Keratinocyte (primary cell): ENCODE results near the gene CDH1. TPM values are rescaled to one million over a fixed set of nuclear protein-coding genes. Genes with fewer than 3 reads are reported as not detected.

Experiments
- DNase-seq: peaks from one replicate; pipeline ENCODE4 v3.0.0-alpha.2; 2011; ENCODE audit warnings: low read depth, missing footprints, low spot score
- FAIRE-seq: peaks from 2 replicates; lab custom pipeline; 2011; peaks lifted over from hg19 to GRCh38; lab: Jason Lieb, UNC
- H2AFZ ChIP-seq: 2 replicates; pipeline ENCODE4 v1.6.0; 2012; ENCODE audit warnings: low read length, control low read depth, inconsistent platforms; ENCODE audit not compliant: control insufficient read depth
- H3K27ac ChIP-seq: 2 replicates; pipeline ENCODE4 v1.5.1; 2011; ENCODE audit warnings: low read length; ENCODE audit not compliant: control insufficient read depth, insufficient read depth
- H3K27me3 ChIP-seq: 3 replicates; pipeline ENCODE4 v1.6.0; 2011; ENCODE audit warnings: low read length; ENCODE audit not compliant: control insufficient read depth, insufficient read depth; ENCODE audit errors: extremely low read depth
- H3K36me3 ChIP-seq, 2 experiments: 2 replicates in 1 of 2; 3 replicates in 1 of 2; pipeline ENCODE4 v1.5.1; 2011; ENCODE audit warnings: low read length in 2 of 2, mild to moderate bottlenecking in 1 of 2; ENCODE audit not compliant: control insufficient read depth in 2 of 2, insufficient read depth in 2 of 2; ENCODE audit errors: extremely low read depth in 1 of 2
- H3K4me1 ChIP-seq: 3 replicates; pipeline ENCODE4 v1.5.1; 2011; ENCODE audit warnings: low read length; ENCODE audit not compliant: control insufficient read depth, insufficient read depth; ENCODE audit errors: extremely low read depth
- H3K4me2 ChIP-seq: 3 replicates; pipeline ENCODE4 v1.6.0; 2011; ENCODE audit warnings: low read depth, low read length; ENCODE audit not compliant: control insufficient read depth, insufficient read depth; ENCODE audit errors: extremely low read depth
- H3K4me3 ChIP-seq, 3 experiments: fragments of 200-600 bp in 1 of 3; sonication (generic) in 1 of 3; 2 replicates in 2 of 3; 3 replicates in 1 of 3; pipeline ENCODE4 v1.5.1; 2011 to 2016; ENCODE audit warnings: low read length in 3 of 3, mild to moderate bottlenecking in 3 of 3, control low read depth in 2 of 3, inconsistent platforms in 1 of 3, low read depth in 1 of 3, mixed read lengths in 1 of 3, mixed run types in 1 of 3, moderate library complexity in 1 of 3; ENCODE audit not compliant: control insufficient read depth in 2 of 3, insufficient read depth in 2 of 3; ENCODE audit errors: extremely low read depth in 1 of 3
- H3K79me2 ChIP-seq: 2 replicates; pipeline ENCODE4 v1.6.0; 2012; ENCODE audit warnings: low read length; ENCODE audit not compliant: control insufficient read depth, insufficient read depth
- H3K9ac ChIP-seq: 3 replicates; pipeline ENCODE4 v1.6.0; 2011; ENCODE audit warnings: low read length; ENCODE audit not compliant: control insufficient read depth, insufficient read depth; ENCODE audit errors: extremely low read depth
- H3K9me1 ChIP-seq: 3 replicates; pipeline ENCODE4 v1.6.0; 2011; ENCODE audit warnings: low read length; ENCODE audit not compliant: control insufficient read depth, insufficient read depth; ENCODE audit errors: extremely low read depth
- H3K9me3 ChIP-seq: 2 replicates; pipeline ENCODE4 v1.5.1; 2012; ENCODE audit warnings: low read depth, low read length; ENCODE audit not compliant: control insufficient read depth
- H4K20me1 ChIP-seq: 3 replicates; pipeline ENCODE4 v1.6.0; 2011; ENCODE audit warnings: low read length; ENCODE audit not compliant: control insufficient read depth, insufficient read depth; ENCODE audit errors: extremely low read depth
- EZH2 ChIP-seq: IDR thresholded peaks from one replicate; pipeline ENCODE4 v1.6.1; 2012; ENCODE audit warnings: inconsistent platforms, mild to moderate bottlenecking, low read length, moderate library complexity
- dilution Hi-C: fragments of 300-500 bp; cut with MboI; formaldehyde crosslinking; loops from one replicate; pipeline ENCODE4 v1.7.0; 2020; ENCODE audit warnings: low sequenced_read_pairs; ENCODE audit not compliant: extremely low pct_ligation_motif_present
- polyA plus RNA-seq, 5 experiments: library from polyadenylated mRNA; depleted of rRNA in 3 of 5; stranded (reverse) in 3 of 5; stranded (forward) in 1 of 5; unstranded in 1 of 5; fragments of >200 nt; gene quantifications; 1 replicate in 1 of 5; 2 replicates in 3 of 5; 3 replicates in 1 of 5; pipeline versions ENCODE4 v1.2.1 to v1.2.3, GENCODE V29; 2011 to 2012; ENCODE audit warnings: missing spikeins in 2 of 5, low read depth in 1 of 5, low replicate concordance in 1 of 5
- TF ChIP-seq, protein P1 (sequence below), 3 experiments: IDR thresholded peaks in 1 of 3; conservative IDR thresholded peaks in 1 of 3; optimal IDR thresholded peaks in 1 of 3; 2 replicates in 2 of 3; 3 replicates in 1 of 3; pipeline versions ENCODE3 to v1.5.1; 2011; ENCODE audit warnings: low read length in 3 of 3, mild to moderate bottlenecking in 3 of 3, moderate library complexity in 2 of 3, control low read depth in 1 of 3, inconsistent platforms in 1 of 3; ENCODE audit not compliant: insufficient read depth in 2 of 3; ENCODE audit errors: extremely low read depth in 1 of 3

Gene CDH1
- polyA plus RNA-seq, 1 donor (not counting 4 experiments of a cell fraction or from before 2014, with no cell fraction given) = 247 TPM

DNA sequence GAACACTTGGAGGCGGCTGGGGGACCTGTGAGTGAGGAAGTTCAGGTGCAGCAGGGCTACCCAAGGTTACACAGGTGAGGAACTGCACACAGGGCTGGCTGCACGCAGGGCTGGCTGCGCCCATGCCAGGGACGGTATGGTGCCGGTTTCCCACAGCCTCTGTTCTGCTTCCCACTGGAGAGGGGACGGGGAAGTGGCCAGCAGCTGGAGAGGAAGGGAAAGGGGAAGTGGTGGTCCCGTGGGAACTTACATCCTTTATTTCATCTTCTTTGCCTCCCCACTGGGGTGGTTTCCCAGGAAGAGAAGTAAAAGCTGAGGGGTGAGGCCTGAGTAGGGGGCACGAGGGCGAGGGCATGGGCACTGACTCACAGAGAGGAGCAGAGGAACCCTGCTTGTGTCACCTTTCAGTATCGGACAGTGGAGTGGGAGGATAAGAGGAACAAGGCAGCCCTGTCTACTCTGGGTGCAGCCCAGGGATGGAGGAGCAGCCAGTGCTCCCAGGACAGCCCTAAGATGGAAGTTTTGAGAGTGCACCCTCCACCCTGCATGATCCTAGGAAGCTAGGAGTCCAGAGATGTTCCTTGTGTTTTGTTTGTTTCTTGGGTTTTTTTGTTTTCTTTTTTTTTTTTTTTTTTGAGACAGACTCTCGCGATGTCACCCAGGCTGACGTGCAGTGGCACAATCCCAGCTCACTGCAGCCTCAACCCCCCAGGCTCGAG lies 25.5 kb upstream of the CDH1 start:
- Histone ChIP-seq H3K79me2 (no peaks in the 10 kb centered on the region), H3K4me2 (no peak overlapping the region), H3K4me3 (no peak overlapping the region), H3K27ac (no peak overlapping the region), H4K20me1 (no peaks in the 10 kb centered on the region), H3K36me3 (no peaks in the 10 kb centered on the region), H3K9ac (no peak overlapping the region), H2AFZ (no peak overlapping the region), H3K9me1 (peaks cover 2% of the 10 kb centered on the region), H3K4me1 (peaks cover 24% of the 10 kb centered on the region), H3K27me3 (no peaks in the 10 kb centered on the region), H3K9me3 (no peaks in the 10 kb centered on the region)
- TF ChIP-seq, protein P1, sequence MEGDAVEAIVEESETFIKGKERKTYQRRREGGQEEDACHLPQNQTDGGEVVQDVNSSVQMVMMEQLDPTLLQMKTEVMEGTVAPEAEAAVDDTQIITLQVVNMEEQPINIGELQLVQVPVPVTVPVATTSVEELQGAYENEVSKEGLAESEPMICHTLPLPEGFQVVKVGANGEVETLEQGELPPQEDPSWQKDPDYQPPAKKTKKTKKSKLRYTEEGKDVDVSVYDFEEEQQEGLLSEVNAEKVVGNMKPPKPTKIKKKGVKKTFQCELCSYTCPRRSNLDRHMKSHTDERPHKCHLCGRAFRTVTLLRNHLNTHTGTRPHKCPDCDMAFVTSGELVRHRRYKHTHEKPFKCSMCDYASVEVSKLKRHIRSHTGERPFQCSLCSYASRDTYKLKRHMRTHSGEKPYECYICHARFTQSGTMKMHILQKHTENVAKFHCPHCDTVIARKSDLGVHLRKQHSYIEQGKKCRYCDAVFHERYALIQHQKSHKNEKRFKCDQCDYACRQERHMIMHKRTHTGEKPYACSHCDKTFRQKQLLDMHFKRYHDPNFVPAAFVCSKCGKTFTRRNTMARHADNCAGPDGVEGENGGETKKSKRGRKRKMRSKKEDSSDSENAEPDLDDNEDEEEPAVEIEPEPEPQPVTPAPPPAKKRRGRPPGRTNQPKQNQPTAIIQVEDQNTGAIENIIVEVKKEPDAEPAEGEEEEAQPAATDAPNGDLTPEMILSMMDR (optimal IDR thresholded peaks at IDR 0.05 in 1 of 3, IDR thresholded peaks at IDR 0.05 in 1 of 3, conservative IDR thresholded peaks at IDR 0.05 in 1 of 3; ENCODE audit: extremely low read depth in 1 of 3, insufficient read depth in 2 of 3, low read length in 3 of 3) = no peak
- no peak for TF ChIP-seq EZH2
- DNase-seq (no peak), FAIRE-seq (no peak)
- dilution Hi-C loops = no loop called here

DNA sequence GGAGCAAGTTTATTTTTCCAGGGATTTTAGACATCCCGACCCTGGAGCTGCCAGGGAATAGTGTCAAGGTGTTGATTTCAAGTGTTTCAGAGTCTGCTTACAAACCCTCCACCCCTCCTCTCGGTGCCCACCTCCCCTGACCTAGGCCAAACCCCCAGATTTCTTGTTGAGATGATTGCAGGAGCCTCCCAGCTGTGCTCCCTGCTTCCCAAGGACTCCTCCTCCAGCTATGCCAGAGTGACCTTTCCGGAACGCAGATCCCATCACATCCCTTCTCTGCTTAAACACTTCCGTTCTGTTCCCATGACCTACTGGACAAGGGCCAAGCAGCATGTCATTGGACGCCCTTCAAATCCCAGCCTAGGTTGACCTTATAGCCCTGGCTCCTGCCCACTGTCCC lies 23.7 kb upstream of the CDH1 start:
- peaks cover 10% of the 10 kb centered on the region for H3K4me1 ChIP-seq
- TF ChIP-seq, protein P1 (optimal IDR thresholded peaks at IDR 0.05 in 1 of 3, IDR thresholded peaks at IDR 0.05 in 1 of 3, conservative IDR thresholded peaks at IDR 0.05 in 1 of 3; ENCODE audit: extremely low read depth in 1 of 3, insufficient read depth in 2 of 3, low read length in 3 of 3) = no peak
- no peak for TF ChIP-seq EZH2
- dilution Hi-C loops = no loop called here
- no peak overlapping the region for H3K4me2 ChIP-seq
- H2AFZ ChIP-seq = no peak overlapping the region
- FAIRE-seq (no peak), DNase-seq (no peak)
- H3K9me3 ChIP-seq = no peaks in the 10 kb centered on the region
- no peaks in the 10 kb centered on the region for H3K27me3 ChIP-seq
- H3K9ac ChIP-seq = no peak overlapping the region
- no peaks in the 10 kb centered on the region for H4K20me1 ChIP-seq
- no peak overlapping the region for H3K4me3 ChIP-seq
- peaks cover 2% of the 10 kb centered on the region for H3K9me1 ChIP-seq
- H3K36me3 ChIP-seq = no peaks in the 10 kb centered on the region
- H3K79me2 ChIP-seq = no peaks in the 10 kb centered on the region
- no peak overlapping the region for H3K27ac ChIP-seq
